ENCODE results near the gene PARK7.
A peak's percentile ranks its signal among the peaks of the same experiment; 100 is the strongest.
"Not testable (repeated sequence)": the region's sequence is repeated elsewhere in the genome, so short reads cannot be mapped to it uniquely, and the experiment has no call there.

PARK7 gene

DNA sequence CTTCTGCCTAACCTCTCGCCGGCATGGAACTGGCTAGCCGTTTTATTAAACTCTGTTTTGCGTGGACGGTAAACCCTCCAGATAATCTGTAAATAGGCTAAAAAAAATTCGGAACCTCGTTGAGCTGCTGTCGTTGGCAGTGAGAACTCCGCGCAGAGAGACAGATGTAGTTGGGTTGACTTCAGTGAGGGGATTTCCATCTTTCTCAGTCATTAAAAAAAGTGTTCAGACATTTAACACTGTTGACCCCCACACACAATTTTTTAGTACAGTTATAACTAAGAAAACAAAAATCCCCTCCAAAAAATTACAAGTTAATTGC is 464 bp downstream of the PARK7 start:
- in situ Hi-C loops (cut with HindIII; ENCODE audit: low pct_ligation_motif_present, low sequenced_read_pairs), result no loop called here
- TF ChIP-seq, protein P1, sequence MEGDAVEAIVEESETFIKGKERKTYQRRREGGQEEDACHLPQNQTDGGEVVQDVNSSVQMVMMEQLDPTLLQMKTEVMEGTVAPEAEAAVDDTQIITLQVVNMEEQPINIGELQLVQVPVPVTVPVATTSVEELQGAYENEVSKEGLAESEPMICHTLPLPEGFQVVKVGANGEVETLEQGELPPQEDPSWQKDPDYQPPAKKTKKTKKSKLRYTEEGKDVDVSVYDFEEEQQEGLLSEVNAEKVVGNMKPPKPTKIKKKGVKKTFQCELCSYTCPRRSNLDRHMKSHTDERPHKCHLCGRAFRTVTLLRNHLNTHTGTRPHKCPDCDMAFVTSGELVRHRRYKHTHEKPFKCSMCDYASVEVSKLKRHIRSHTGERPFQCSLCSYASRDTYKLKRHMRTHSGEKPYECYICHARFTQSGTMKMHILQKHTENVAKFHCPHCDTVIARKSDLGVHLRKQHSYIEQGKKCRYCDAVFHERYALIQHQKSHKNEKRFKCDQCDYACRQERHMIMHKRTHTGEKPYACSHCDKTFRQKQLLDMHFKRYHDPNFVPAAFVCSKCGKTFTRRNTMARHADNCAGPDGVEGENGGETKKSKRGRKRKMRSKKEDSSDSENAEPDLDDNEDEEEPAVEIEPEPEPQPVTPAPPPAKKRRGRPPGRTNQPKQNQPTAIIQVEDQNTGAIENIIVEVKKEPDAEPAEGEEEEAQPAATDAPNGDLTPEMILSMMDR (IDR thresholded peaks at IDR 0.05; ENCODE audit: low read depth, low read length, missing control alignments), result no peak
- peak overlapping the region; percentile 87 for H3K27ac ChIP-seq
- H3K4me3 ChIP-seq (ENCODE audit: low read depth, low read length), result peak overlapping the region; percentile 88
- no peaks in the 10 kb centered on the region for H3K27me3 ChIP-seq (replicated peaks)
- H3K36me3 ChIP-seq (replicated peaks), result peaks cover 29% of the 10 kb centered on the region
- no peak for DNase-seq

DNA sequence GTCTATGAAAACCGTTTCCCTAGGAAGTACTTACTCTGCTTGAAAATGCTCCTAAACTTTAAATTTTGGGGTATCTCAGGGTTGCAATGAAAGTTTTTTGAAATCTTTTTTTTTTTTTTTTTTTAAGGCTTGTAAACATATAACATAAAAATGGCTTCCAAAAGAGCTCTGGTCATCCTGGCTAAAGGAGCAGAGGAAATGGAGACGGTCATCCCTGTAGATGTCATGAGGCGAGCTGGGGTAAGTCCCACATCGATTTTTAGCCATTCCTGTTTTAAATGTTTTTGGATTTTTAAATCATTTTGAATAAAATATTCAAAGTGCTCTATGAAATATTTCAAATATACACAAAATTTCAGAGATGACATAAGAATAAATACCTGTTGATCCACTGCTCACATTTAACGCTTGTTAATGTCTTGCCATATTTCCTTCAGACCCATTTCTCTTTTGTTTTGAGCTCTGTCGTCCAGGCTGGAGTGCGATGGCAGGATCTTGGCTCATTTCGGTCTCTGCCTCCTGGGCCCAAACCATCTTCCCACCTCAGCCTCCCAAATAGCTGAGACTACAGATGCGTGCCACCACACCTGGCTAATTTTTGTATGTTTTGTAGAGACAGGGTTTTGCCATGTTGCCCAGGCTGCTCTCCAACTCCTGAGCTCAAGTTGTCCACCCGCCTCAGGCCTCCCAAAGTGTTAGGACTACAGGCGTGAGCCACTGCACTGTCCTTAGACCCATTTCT is 1.3 kb downstream of the PARK7 start:
- DNase-seq, result no peak
- Histone ChIP-seq H3K36me3 (replicated peaks) (peaks cover 35% of the 10 kb centered on the region), H3K4me3 (ENCODE audit: low read depth, low read length) (peak overlapping the region; percentile 88), H3K27me3 (replicated peaks) (no peaks in the 10 kb centered on the region), H3K27ac (peak overlapping the region; percentile 87)
- TF ChIP-seq, protein P1 (IDR thresholded peaks at IDR 0.05; ENCODE audit: low read depth, low read length, missing control alignments), result no peak
- in situ Hi-C loops (cut with HindIII; ENCODE audit: low pct_ligation_motif_present, low sequenced_read_pairs), result no loop called here

DNA sequence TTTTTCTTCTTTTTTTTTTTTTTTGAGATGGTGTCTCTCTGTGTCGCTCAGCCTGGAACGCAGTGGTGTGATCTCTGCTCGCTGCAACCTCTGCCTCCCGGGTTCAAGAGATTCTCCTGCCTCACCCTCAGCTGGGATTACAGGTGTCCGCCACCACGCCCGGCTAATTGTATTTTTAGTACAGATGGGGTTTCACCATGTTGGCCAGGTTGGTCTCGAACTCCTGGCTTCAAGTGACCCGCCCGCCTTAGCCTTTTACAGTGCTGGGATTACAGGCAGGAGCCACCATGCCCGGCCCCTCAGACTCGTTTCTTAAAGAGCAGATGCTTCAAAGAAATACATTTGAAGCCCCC is 1.8 kb downstream of the PARK7 start:
- H3K27me3 ChIP-seq (replicated peaks); DNase-seq; H3K27ac ChIP-seq; in situ Hi-C loops (cut with HindIII; ENCODE audit: low pct_ligation_motif_present, low sequenced_read_pairs); H3K4me3 ChIP-seq (ENCODE audit: low read depth, low read length): not testable (repeated sequence)
- H3K36me3 ChIP-seq (replicated peaks), result peaks cover 35% of the 10 kb centered on the region

DNA sequence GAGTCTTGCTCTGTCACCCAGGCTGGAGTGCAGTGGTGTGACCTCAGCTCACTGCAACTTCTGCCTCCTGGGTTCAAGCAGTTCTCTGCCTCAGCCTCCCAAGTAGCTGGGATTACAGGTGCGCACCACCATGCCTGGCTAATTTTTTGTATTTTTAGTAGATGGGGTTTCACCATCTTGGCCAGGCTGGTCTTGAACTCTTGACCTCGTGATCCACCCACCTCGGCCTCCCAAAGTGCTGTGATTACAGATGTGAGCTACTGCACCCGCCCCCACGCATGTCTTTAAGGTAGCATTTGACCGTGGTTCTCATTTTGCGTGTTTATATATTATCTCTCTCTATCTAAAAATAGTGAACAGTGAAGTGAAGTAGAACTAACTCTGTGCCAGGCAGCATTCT is 2.3 kb downstream of the PARK7 start:
- DNase-seq; H3K27ac ChIP-seq; in situ Hi-C loops (cut with HindIII; ENCODE audit: low pct_ligation_motif_present, low sequenced_read_pairs); H3K4me3 ChIP-seq (ENCODE audit: low read depth, low read length); H3K27me3 ChIP-seq (replicated peaks): not testable (repeated sequence)
- H3K36me3 ChIP-seq (replicated peaks), result peaks cover 38% of the 10 kb centered on the region

DNA sequence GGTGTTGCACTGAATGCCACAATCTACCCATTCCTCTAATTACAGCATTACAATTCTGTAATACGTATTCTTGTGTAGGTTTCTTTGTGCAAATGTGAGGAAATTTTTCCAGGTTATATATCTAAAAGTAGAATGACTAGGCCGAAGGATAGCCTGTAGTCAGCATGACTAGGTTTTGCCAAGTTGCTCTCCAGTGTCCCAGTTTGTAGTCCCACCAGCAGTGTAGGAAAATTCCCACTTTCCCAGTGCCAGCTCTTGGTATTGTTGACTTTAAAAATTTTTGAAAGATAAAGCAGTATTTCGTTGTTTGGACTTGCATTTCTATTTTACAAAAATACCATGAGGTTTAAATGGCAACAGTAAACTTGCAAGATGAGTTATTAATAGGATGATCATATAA is 3.0 kb downstream of the PARK7 start:
- H3K36me3 ChIP-seq (replicated peaks), result peaks cover 42% of the 10 kb centered on the region
- no peaks in the 10 kb centered on the region for H3K27me3 ChIP-seq (replicated peaks)
- DNase-seq, result no peak
- TF ChIP-seq, protein P1 (IDR thresholded peaks at IDR 0.05; ENCODE audit: low read depth, low read length, missing control alignments), result no peak
- no peak overlapping the region for H3K27ac ChIP-seq
- in situ Hi-C loops (cut with HindIII; ENCODE audit: low pct_ligation_motif_present, low sequenced_read_pairs), result no loop called here
- H3K4me3 ChIP-seq (ENCODE audit: low read depth, low read length), result no peak overlapping the region

DNA sequence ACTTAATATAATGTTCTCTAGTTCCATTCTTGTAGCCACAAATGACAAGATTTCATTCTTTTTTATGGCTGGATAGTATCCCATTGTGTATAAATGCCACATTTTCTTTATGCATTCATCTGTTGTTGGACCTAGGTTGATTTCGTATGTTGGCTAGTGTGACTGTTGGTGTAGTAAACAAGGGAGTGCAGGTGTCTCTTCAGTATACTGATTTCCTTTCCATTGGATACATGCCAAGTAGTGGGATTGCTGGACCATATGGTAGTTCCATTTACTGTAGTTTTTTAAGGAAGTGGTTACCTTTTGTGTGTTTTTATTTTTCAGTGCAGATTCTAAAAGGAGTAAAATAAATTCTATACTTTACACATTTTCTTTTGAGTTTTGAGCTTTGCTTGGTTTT is 5.7 kb downstream of the PARK7 start:
- no peak for DNase-seq
- no peaks in the 10 kb centered on the region for H3K27me3 ChIP-seq (replicated peaks)
- TF ChIP-seq, protein P1 (IDR thresholded peaks at IDR 0.05; ENCODE audit: low read depth, low read length, missing control alignments), result no peak
- H3K4me3 ChIP-seq (ENCODE audit: low read depth, low read length), result no peak overlapping the region
- in situ Hi-C loops (cut with HindIII; ENCODE audit: low pct_ligation_motif_present, low sequenced_read_pairs), result no loop called here
- no peak overlapping the region for H3K27ac ChIP-seq
- H3K36me3 ChIP-seq (replicated peaks), result peaks cover 67% of the 10 kb centered on the region

DNA sequence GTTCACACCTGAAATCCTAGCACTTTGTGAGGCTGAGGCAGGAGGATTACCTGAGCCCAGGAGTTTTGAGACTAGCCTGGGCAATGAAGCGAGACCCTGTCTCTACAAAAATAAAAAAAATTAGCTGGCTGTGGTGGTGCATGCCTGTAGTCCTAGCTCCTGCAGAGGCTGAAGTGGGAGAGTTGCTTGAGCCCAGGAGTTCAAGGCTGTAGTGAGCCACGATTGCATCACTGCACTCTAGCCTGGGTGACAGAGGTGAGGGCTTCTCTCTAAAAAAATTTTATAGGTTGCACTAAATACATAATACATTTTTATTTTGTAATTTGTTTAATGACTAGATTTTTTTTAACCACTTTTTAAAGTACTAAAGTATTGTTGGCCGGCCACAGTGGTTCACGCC is 6.1 kb downstream of the PARK7 start:
- Histone ChIP-seq H3K36me3 (replicated peaks) (peaks cover 72% of the 10 kb centered on the region), H3K27ac (no peak overlapping the region), H3K4me3 (ENCODE audit: low read depth, low read length) (no peak overlapping the region), H3K27me3 (replicated peaks) (no peaks in the 10 kb centered on the region)
- TF ChIP-seq, protein P1 (IDR thresholded peaks at IDR 0.05; ENCODE audit: low read depth, low read length, missing control alignments), result no peak
- DNase-seq, result no peak
- in situ Hi-C loops (cut with HindIII; ENCODE audit: low pct_ligation_motif_present, low sequenced_read_pairs), result no loop called here

Measured in brain microvascular endothelial cell (primary cell).